ENCODE measurements around the gene PROC. TPM values are rescaled to one million over a fixed set of nuclear protein-coding genes. Genes with fewer than 3 reads are reported as not detected.

PROC gene
- total RNA-seq, 3 donors from 2014 or later, result 0.19 TPM; not detected in 2

DNA sequence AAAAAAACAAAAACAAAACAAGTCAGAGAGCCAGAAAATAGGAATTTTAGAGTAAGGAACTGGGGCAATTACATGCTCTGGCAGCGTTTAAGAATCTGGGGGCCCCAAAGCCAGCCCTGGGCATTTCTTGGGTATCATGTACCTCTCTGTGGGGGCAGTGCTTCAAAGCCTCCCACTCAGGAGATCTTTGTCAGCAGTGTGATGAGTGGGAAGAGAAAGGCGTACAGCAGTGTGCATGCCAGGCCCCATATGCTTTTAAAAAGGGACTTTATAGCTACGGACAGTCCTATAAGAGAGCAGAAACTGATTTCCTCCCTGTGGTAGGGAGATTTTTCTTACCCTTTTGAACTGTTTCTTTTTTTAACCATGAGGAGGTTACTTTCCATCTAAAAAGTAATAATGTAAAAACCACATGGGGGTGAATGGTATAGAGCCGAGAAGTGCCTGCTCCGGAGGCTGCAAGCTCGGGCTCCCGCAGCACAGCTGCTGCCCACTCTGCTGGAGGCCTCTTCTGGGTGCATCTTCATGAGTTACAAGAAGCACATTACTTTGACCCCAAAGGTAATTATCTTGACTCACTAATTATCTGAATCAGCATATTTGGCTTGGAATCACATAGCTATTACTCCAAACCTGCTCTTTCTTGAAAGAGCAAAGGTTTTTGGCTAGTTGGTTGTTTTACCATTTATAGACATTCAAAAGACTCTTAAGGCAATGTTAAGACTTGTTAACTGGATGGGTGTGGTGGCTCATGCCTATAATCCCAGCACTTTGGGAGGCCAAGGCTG, 46.4 kb downstream of the PROC start:
- H3K9me3 Mint-ChIP-seq, result no peaks in the 10 kb centered on the region

DNA sequence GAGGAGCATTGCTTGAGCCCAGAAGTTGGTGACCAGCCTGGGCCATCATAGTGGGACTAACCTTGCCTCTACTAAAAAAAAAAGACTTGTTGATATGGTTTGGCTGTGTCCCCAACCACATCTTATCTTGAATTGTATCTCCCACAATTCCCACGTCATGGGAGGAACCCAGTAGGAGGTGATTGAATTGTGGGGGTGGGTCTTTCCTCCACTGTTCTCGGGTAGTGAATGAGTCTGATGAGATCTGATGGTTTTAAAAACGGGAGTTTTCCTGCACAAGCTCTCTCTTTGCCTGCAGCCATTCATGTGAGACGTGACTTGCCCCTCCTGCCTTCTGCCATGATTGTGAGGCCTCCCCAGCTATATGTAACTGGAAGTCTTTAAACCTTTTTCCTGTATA, 47.0 kb downstream of the PROC start:
- Mint-ChIP-seq H3K4me3 (peak overlapping the region; percentile 4), H3K9me3 (no peaks in the 10 kb centered on the region), H3K36me3 (ENCODE audit: insufficient read depth) (peaks cover 30% of the 10 kb centered on the region), H3K27me3 (ENCODE audit: low read depth) (no peaks in the 10 kb centered on the region), H3K4me1 (ENCODE audit: low read depth) (peaks cover 21% of the 10 kb centered on the region)
- DNase-seq (no peak), ATAC-seq (peak; percentile 46 to 59)

More for the DNA sequence above, 46.4 kb downstream of the PROC start:
- peak; percentile 50 to 68 for ATAC-seq
- Mint-ChIP-seq H3K4me3 (no peak overlapping the region), H3K36me3 (ENCODE audit: insufficient read depth) (peaks cover 30% of the 10 kb centered on the region), H3K4me1 (ENCODE audit: low read depth) (peaks cover 21% of the 10 kb centered on the region), H3K27me3 (ENCODE audit: low read depth) (no peaks in the 10 kb centered on the region)
- no peak for DNase-seq

GRCh38 chr2:127469051-127469450, 50.8 kb downstream of the PROC start:
- no peaks in the 10 kb centered on the region for H3K9me3 Mint-ChIP-seq
- no peak for ATAC-seq
- H3K4me3 Mint-ChIP-seq, result no peak overlapping the region
- no peaks in the 10 kb centered on the region for H3K27me3 Mint-ChIP-seq (ENCODE audit: low read depth)
- H3K36me3 Mint-ChIP-seq (ENCODE audit: insufficient read depth), result peaks cover 24% of the 10 kb centered on the region
- peaks cover 18% of the 10 kb centered on the region for H3K4me1 Mint-ChIP-seq (ENCODE audit: low read depth)
- no peak for DNase-seq

DNA sequence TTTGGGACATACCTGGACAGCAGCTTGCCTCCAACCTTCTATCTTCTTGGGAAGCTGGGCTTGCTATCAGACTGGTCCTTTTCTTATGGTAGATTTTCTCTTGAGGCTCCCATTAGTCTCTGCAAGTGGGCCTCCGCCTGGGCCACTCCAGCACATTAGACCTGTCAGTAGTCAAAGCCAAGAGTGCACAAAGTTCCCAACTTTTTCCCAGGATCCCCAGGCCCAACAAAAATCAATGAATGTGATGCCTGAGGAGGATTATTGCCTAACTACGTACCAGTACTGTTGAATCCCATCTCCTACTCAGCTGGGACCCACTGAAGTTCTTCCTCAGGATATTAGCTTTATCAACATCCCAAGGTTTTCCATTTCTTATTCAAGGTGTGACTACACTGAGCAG, 51.7 kb downstream of the PROC start:
- H3K9me3 Mint-ChIP-seq, result peaks cover under 1% of the 10 kb centered on the region
- DNase-seq, result no peak
- H3K4me1 Mint-ChIP-seq (ENCODE audit: low read depth), result peaks cover 9% of the 10 kb centered on the region
- ATAC-seq, result no peak
- no peaks in the 10 kb centered on the region for H3K27me3 Mint-ChIP-seq (ENCODE audit: low read depth)
- peaks cover 24% of the 10 kb centered on the region for H3K36me3 Mint-ChIP-seq (ENCODE audit: insufficient read depth)
- H3K4me3 Mint-ChIP-seq, result no peak overlapping the region

DNA sequence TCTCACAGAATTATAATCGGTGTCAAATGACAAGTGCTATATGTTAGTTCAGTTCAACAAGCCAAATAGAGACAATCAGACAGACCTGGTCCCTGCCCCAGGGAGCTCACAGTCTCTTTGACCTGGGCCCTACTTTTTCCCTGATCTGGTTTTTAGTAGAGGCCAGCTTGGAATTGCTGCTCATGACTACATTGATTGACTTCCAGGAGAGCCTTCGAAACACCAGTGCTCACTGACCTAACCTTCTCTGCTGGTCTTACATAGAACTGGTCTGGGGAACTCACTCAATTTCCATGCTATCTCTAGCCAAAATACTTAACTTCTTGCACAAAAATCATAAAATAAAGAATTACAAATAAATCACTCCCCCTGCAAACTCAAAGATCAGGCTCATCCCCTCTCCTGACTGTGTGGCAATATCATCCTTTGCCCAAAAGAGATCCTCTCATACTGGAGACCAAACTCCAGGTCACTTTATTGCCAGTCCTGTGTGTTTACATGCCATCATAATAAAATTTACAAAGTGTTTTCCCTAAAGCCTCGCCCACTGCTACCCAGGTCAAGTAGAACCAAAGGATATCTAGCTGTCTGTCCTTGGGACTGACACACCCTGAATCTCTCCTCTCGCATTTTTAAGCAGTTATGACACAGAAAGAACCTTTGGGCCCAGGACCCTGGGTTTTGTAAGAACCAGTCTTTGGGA, 53.2 kb downstream of the PROC start:
- DNase-seq (no peak), ATAC-seq (no peak)
- no peaks in the 10 kb centered on the region for H3K27me3 Mint-ChIP-seq (ENCODE audit: low read depth)
- H3K36me3 Mint-ChIP-seq (ENCODE audit: insufficient read depth), result peaks cover 36% of the 10 kb centered on the region
- H3K4me1 Mint-ChIP-seq (ENCODE audit: low read depth), result no peaks in the 10 kb centered on the region
- peaks cover 13% of the 10 kb centered on the region for H3K9me3 Mint-ChIP-seq
- no peak overlapping the region for H3K4me3 Mint-ChIP-seq

DNA sequence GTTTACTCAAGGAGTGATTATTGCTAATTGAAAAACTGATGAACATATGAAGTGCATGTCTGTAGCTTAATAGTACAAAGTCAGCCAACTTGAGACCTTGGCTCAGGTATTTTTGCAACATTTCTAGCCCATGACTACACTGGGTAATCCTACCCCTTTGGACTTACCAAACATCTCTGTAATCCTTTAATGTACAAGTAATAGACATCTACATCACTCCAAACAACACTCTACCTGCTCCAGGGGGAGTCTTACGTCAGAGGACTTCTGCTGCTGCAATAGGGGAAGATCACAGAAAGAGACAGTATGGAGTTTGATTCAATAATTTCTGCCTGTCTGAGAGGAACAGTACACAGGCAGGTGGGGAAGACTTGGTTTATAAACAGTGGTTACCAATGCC, 54.0 kb downstream of the PROC start:
- H3K36me3 Mint-ChIP-seq (ENCODE audit: insufficient read depth), result peaks cover 30% of the 10 kb centered on the region
- H3K27me3 Mint-ChIP-seq (ENCODE audit: low read depth), result no peaks in the 10 kb centered on the region
- ATAC-seq (no peak), DNase-seq (no peak)
- no peak overlapping the region for H3K4me3 Mint-ChIP-seq
- no peaks in the 10 kb centered on the region for H3K4me1 Mint-ChIP-seq (ENCODE audit: low read depth)
- peaks cover 13% of the 10 kb centered on the region for H3K9me3 Mint-ChIP-seq

- ATAC-seq, result no peak
- no peaks in the 10 kb centered on the region for H3K4me1 Mint-ChIP-seq (ENCODE audit: low read depth)
- no peak overlapping the region for H3K4me3 Mint-ChIP-seq
- peaks cover 13% of the 10 kb centered on the region for H3K9me3 Mint-ChIP-seq
- H3K27me3 Mint-ChIP-seq (ENCODE audit: low read depth), result no peaks in the 10 kb centered on the region
- no peak for DNase-seq
- peaks cover 20% of the 10 kb centered on the region for H3K36me3 Mint-ChIP-seq (ENCODE audit: insufficient read depth)
Observed at GRCh38 chr2:127475788-127476187, 57.6 kb downstream of the PROC start.

Other genes with a start within 250 kb of the PROC start
- not detected for gene CYP27C1, start 198.1 kb upstream of the PROC start, total RNA-seq
- 10 to 100 TPM; 56.6 to 63.6 (median 61.8) TPM for gene ERCC3, start 124.3 kb upstream of the PROC start, total RNA-seq
- gene MAP3K2, start 30.5 kb upstream of the PROC start, total RNA-seq, result 10 to 100 TPM; 60.2 to 69.1 (median 63.8) TPM
- gene IWS1, start 108.1 kb downstream of the PROC start, total RNA-seq, result 10 to 100 TPM; 49.8 to 57.8 (median 55.2) TPM
- gene MYO7B, start 117.3 kb downstream of the PROC start, total RNA-seq, result under 1 TPM; 0.16 to 0.68 (median 0.63) TPM
- gene GPR17, start 227.7 kb downstream of the PROC start, total RNA-seq, result not detected